Kidney (tissue), 14 donors: ENCODE measurements around the gene MANBA. TPM values are rescaled to one million over a fixed set of nuclear protein-coding genes. Genes with fewer than 3 reads are reported as not detected.

Source experiments
- DNase-seq, 5 donors: peaks; one replicate each; pipeline ENCODE4 v3.0.0-alpha.2; 2013 to 2020
- FAIRE-seq: peaks from 2 replicates; lab custom pipeline; 2012; peaks lifted over from hg19 to GRCh38; lab: Jason Lieb, UNC
- H3K27ac ChIP-seq, 2 donors: one replicate each; pipeline ENCODE4 v1.7.0; 2013; ENCODE audit warnings: low read depth in 2 of 2, low read length in 2 of 2, inconsistent platforms in 1 of 2
- H3K27me3 ChIP-seq: one replicate; pipeline ENCODE4 v1.7.1; 2013; ENCODE audit warnings: low read length, inconsistent platforms; ENCODE audit not compliant: control insufficient read depth, insufficient read depth
- H3K36me3 ChIP-seq, 3 donors: one replicate each; pipeline versions ENCODE4 v1.7.0 to v1.7.1; 2013; ENCODE audit warnings: low read length in 3 of 3, control low read depth in 1 of 3, inconsistent platforms in 1 of 3; ENCODE audit not compliant: insufficient read depth in 3 of 3, control insufficient read depth in 2 of 3
- H3K4me1 ChIP-seq, 3 donors: one replicate each; pipeline versions ENCODE4 v1.7.0 to v1.7.1; 2013; ENCODE audit warnings: low read length in 3 of 3, inconsistent platforms in 1 of 3, low read depth in 1 of 3; ENCODE audit not compliant: control insufficient read depth in 2 of 3, insufficient read depth in 2 of 3
- H3K4me3 ChIP-seq, 3 donors: one replicate each; pipeline versions ENCODE4 v1.7.0 to v1.8.1; 2013; ENCODE audit warnings: low read length in 3 of 3, control low read depth in 1 of 3, inconsistent platforms in 1 of 3
- H3K9ac ChIP-seq, 3 donors: one replicate each; pipeline versions ENCODE4 v1.7.0 to v1.7.1; 2013; ENCODE audit warnings: low read length in 3 of 3, control low read depth in 1 of 3, inconsistent platforms in 1 of 3
- H3K9me3 ChIP-seq, 3 donors: one replicate each; pipeline versions ENCODE4 v1.7.0 to v1.7.1; 2013; ENCODE audit warnings: low read length in 3 of 3, control low read depth in 1 of 3, inconsistent platforms in 1 of 3; ENCODE audit not compliant: control insufficient read depth in 2 of 3, insufficient read depth in 1 of 3
- CTCF ChIP-seq: IDR thresholded peaks from 3 replicates; pipeline ENCODE4 v1.5.1; 2012; ENCODE audit warnings: mild to moderate bottlenecking, moderate library complexity, borderline replicate concordance; ENCODE audit not compliant: insufficient read depth; ENCODE audit errors: extremely low read depth
- intact Hi-C: fragments of 100-400 bp; cut with DNase I; formaldehyde crosslinking; loops from one replicate; pipeline ENCODE4 v1.11.1; 2022
- polyA plus RNA-seq: library from polyadenylated mRNA; stranded (reverse); fragments of 350-450 nt; fragmentation: Illumina TruSeq; extraction: RNeasy Lipid Tissue Mini Kit (QIAGEN cat#74804); gene quantifications from one replicate; pipeline ENCODE4 v1.2.3, GENCODE V29; 2014; ENCODE audit warnings: low read depth, low replicate concordance; ENCODE audit not compliant: insufficient read depth
- total RNA-seq: library from RNA; stranded (reverse); fragmentation: NEBNext Ultra II Directional; extraction: Animal tissue kit (Norgen Biotek cat#: 25700); gene quantifications from one replicate; pipeline ENCODE4 v1.2.1, GENCODE V29; 2021
- donor health status: control.
- donor health status: control.
- donor health status: control.
- donor health status: control.
- donor health status: control.
- donor health status: DM: yes; HTN: yes; CAD: no.
- donor health status: Normal renal cell carcinoma (clear cell type).

The MANBA gene
- total and polyA plus RNA-seq, 2 donors from 2014 or later, result 19.0 to 28.0 TPM

- Histone ChIP-seq H3K9ac (no peak overlapping the region), H3K27ac (no peak overlapping the region), H3K4me1 (no peaks in the 10 kb centered on the region), H3K9me3 (no peaks in the 10 kb centered on the region), H3K4me3 (no peak overlapping the region), H3K36me3 (peaks cover 2 to 7% (median 4%) of the 10 kb centered on the region in 3 donors), H3K27me3 (no peaks in the 10 kb centered on the region)
- intact Hi-C loops, result no loop called here
- DNase-seq (no peak), FAIRE-seq (no peak)
- no peak for TF ChIP-seq CTCF
These were observed 174.1 kb downstream of the MANBA start for GRCh38 chr4:102586644-102587021.

GRCh38 chr4:102586002-102586643 lies 174.6 kb downstream of the MANBA start:
- no peak for TF ChIP-seq CTCF
- Histone ChIP-seq H3K27ac (no peak overlapping the region), H3K9me3 (no peaks in the 10 kb centered on the region), H3K27me3 (no peaks in the 10 kb centered on the region), H3K36me3 (peaks cover 2 to 7% (median 4%) of the 10 kb centered on the region in 3 donors), H3K4me1 (no peaks in the 10 kb centered on the region), H3K9ac (no peak overlapping the region), H3K4me3 (no peak overlapping the region)
- FAIRE-seq (no peak), DNase-seq (no peak)
- intact Hi-C loops, result no loop called here

GRCh38 chr4:102585329-102585728 lies 175.4 kb downstream of the MANBA start:
- FAIRE-seq (no peak), DNase-seq (no peak)
- peaks cover 2 to 10% (median 4%) of the 10 kb centered on the region in 3 donors for H3K36me3 ChIP-seq
- no peaks in the 10 kb centered on the region for H3K27me3 ChIP-seq
- no peaks in the 10 kb centered on the region for H3K9me3 ChIP-seq
- no peaks in the 10 kb centered on the region for H3K4me1 ChIP-seq
- no peak overlapping the region for H3K9ac ChIP-seq
- no peak overlapping the region for H3K4me3 ChIP-seq
- intact Hi-C loops, result no loop called here
- no peak for TF ChIP-seq CTCF
- no peak overlapping the region for H3K27ac ChIP-seq

- Histone ChIP-seq H3K36me3 (peaks cover 2 to 10% (median 4%) of the 10 kb centered on the region in 3 donors), H3K4me1 (no peaks in the 10 kb centered on the region), H3K4me3 (no peak overlapping the region), H3K27me3 (no peaks in the 10 kb centered on the region), H3K9me3 (no peaks in the 10 kb centered on the region), H3K27ac (no peak overlapping the region), H3K9ac (no peak overlapping the region)
- DNase-seq (no peak), FAIRE-seq (no peak)
- TF ChIP-seq CTCF, result no peak
- intact Hi-C loops, result no loop called here
These were observed 176.7 kb downstream of the MANBA start for GRCh38 chr4:102584091-102584490.
